GM18868 (cell line): Measurements from ENCODE around the gene LGALS3BP.
"Not testable (repeated sequence)": the region's sequence is repeated elsewhere in the genome, so short reads cannot be mapped to it uniquely, and the experiment has no call there.

Experiments
- ATAC-seq: cut with Tn5 transposase; IDR thresholded peaks from one replicate; pipeline ENCODE4 v1.9.1; 2021; ENCODE audit warnings: mild to moderate bottlenecking, moderate library complexity; ENCODE audit not compliant: unreplicated experiment

Gene LGALS3BP

DNA sequence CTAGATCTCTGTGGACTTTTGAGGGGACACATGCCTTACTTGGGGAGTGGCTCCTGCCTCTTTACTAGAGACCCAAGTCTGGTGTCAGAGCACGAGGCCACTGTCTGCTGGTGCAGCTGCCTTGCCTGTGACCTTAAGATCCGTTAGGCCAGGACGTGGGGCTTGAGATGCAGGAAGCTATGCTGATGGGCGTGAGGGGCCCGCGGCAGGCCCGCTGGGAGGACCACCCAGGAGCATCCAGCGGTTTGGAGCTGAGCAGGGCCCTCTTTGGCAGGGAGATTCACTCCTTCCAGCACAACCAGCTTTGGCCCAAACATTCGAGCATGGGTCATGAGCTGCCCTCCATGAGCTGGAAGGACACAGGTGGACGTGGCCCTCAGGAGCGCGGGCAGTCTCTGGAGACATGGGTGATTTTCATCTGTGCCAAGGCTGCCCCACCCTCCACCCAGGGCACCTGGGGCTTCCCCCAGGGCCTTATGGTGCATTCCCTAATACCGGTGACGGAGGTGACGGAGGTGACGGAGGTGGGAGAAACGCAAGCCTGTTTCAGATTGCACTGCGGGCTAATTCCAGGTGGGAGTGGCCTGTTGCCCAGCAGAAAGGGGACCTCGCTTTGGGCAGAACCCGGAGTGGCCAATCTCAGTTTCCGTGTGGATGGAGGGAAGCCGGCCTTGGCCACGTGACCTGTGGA is 12.7 kb downstream of the LGALS3BP start:
- ATAC-seq, result no peak

DNA sequence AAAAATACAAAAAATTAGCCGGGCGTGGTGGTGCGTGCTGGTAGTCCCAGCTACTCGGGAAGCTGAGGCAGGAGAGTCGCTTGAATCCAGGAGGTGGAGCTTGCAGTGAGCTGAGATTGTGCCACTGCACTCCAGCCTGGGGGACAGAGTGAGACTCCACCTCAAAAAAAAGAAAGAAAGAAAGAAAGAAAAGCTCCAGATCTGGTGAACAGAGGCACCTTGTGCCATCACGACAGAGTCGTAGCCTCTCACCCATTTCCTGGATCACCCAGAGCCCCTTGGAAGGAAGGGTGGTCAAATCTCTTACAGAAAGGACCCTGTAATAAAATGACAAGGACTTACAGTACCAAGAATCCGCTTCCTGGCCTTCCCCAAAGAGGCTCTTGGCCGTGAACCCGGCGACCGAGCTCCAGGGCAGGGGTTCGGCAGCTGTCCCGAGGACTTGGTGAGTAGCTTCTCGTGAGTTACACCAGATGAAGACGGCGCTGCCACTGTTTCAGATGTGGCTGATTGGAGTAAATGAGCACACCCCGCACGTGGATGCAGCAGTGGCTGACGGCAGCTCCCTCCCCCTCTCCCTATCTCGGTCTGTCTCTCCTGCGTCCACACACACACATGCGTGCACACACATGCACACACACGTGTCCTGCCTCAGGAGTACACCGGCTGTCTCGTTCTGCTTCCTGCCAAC is 13.5 kb downstream of the LGALS3BP start:
- ATAC-seq, result no peak

DNA sequence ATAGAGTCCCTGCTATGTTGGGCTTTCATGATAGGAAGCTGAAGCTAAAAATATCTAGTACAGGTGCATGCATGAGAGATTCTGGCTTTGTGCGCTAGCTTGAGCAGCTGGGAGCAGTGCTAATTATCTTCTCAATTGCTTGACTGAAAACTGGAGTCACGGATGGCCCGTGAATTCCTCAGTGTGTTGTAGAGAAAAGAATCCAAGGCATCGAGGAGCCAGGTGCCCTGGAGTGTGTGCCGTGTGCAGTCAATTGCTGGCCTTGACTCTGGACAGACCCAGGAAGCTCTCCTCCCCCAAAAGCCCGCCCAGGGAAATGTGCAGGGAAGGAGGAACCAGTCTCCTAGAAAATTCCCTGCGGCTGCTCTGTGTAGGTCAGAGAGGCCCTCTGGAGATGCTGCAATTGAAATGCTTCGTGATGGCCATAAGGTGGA is 14.2 kb downstream of the LGALS3BP start:
- no peak for ATAC-seq

DNA sequence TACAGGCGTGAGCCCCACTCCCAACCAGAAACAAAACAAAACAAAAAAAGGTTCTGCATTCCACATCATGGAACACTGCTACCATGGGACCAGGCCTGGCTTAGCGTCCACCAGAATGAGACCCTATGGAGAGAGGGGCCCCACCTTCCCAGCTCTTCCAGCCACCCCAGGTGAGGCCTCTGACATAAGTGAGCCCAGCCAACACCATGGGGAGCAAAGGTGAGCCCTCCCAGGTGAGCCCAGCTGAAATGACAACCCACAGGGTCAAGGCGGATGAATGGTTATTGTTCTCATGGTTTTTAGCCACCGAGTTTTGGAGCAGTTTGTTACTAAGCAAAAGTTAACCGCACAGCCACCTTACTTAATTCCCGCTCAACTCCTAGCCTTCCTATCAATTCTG is 16.3 kb downstream of the LGALS3BP start:
- no peak for ATAC-seq

DNA sequence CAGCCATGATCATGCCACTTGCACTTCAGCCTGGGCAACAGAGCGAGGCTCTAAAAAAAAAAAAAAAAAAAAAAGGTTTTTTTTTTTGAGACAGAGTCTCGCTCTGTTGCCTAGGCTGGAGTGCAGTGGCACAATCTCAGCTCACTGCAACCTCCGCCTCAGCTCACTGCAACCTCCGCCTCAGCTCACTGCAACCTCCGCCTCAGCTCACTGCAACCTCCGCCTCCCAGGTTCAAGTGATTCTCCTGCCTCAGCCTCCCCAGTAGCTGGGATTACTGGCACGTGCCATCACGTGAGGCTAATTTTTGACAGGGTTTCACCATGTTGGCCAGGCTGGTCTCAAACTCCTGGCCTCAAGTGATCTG is 16.8 kb downstream of the LGALS3BP start:
- ATAC-seq, result not testable (repeated sequence)

DNA sequence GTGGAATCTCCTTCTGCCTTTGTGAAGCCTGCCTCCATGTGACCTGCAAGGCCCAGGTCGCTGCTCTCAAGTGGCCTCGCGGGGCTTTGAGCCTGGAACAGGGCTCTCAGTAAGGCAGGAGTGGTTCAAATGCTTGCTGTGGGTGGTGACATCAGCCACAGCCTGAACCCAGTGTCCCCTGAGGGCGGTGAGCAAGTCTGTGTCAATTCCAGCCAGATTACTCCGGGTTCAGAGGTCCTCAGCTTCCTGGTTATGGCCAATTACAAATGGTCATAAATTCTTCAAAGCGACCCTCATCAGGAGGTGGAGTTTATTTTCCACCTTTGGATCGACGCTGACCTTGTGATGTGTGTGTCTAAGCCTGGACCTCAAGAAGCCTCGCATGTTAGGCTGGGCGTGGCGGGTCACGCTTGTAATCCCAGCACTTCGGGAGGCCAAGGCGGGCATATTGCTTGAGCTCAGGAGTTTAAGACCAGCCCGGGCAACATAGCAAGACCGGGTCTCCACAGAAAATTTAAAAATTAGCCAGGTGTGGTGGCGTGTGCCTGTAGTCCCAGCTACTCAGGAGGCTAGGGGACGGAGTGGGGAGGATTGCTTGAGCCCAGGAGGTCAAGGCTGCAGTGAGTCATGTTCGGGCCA is 17.3 kb downstream of the LGALS3BP start:
- no peak for ATAC-seq

DNA sequence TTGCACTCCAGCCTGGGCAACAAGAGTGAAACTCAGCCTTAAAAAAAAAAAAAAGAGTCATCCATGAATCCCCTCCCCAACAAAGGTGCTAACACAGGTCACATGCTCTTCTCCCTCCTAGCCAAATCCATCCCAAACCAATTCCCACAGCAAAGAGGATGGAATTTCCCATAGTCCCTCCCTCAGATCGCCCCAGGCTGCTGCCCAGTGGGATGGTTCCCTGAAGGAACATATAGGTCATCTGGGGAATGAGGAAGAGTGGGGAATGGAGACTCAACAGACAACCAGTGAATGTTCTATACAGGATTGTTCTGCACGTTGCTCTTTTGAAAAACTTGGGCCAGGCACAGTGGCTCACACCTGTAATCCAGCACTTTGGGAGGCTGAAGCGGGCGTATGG is 18.2 kb downstream of the LGALS3BP start:
- ATAC-seq, result no peak

DNA sequence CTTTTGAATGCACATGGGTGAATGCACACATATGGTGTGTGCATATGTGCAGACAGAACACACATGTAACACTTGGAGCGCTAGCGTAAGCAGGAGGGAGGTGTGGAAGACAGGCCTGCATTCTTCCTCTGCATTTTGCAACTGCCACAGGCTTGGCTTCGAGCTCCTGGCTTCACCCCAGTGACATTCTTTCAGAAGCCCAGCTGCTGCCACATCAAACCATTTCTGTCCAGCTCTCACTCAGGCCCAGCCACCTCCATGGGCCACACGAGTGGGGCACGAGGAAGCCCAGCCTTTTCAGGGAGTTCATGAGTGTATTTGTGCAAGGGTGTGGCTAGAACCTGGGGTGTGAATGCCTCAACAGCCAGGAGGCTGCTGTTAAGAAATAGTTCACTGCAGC is 18.8 kb downstream of the LGALS3BP start:
- no peak for ATAC-seq

DNA sequence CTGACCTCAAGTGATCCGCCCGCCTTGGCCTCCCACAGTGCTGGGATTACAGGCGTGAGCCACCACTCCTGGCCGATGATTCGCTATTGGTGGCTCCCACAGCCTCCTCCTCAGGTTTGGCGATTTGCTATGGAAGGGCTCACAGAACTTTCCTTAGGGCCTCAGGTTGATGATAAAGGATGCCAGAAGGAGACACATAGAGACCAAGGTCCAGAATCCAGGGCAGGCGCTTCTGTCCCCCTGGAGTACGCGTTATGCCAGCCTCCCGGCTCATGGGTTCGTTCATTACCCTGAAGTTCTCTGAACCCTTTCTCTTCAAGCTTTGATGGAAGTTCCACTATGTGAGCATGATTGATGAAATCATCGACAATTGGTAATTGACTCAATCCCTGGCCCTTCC is 19.9 kb downstream of the LGALS3BP start:
- ATAC-seq, result no peak

DNA sequence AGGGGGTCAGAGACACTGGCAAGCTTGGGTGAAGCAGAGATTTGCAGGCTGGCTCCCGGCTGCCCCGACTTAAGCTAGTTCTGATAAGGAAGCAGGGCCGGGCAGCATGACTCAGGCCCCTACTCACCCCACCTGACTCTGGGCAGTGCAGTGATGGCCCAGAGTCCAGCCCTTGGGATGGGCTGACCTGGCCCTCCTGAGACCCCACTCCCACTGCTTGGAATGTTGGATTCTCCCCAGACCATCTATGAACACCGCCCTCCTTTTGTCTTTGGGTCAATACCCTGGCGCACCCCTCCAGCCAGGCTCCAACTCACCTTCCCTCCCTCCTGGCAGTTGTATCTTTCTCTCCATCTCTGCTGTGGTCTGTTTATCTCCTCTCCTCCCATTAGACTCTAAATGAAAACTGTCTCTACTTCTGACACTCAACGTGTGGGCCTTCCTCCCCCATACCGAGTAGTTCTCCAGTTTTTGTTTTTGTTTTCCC is 21.0 kb downstream of the LGALS3BP start:
- no peak for ATAC-seq

DNA sequence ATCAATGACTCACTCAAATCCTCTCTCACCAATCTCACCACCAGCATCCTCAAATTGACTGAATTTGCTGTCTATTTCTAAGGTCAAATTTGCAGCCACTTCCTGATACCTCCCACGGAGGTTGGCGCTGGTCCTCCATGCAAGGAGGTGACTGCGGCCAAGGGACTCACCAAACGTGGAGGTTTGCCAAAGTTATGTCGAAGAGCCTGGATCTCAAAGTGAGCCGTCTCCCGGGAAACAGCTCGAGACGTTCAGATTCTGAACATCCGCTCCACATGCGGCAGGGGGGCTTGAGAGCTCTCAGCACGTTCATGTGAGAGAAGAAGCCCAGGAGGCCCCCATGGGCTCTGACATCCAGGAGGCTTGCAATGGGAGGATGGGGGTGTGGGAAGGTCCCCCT is 22.6 kb downstream of the LGALS3BP start:
- ATAC-seq, result no peak

DNA sequence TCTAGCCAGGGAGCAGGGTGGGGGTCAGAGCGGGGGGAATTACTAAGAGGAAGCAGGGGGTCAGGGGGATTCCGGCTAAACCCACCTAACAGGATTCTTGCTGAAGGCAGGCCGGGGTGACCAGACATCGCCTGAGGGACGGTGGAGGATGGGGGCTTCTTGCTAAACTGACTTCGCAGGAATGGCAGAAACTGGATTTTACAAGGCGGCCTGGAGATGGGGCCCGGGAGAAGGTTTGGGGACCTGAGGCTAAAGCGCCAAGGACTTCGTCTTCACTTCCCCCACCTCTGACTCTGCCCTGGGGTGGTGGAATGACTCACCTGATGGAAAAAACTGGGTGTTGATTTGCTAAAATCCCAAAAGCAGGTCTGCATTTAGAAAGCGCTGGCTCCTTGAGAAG is 23.5 kb downstream of the LGALS3BP start:
- ATAC-seq, result no peak

DNA sequence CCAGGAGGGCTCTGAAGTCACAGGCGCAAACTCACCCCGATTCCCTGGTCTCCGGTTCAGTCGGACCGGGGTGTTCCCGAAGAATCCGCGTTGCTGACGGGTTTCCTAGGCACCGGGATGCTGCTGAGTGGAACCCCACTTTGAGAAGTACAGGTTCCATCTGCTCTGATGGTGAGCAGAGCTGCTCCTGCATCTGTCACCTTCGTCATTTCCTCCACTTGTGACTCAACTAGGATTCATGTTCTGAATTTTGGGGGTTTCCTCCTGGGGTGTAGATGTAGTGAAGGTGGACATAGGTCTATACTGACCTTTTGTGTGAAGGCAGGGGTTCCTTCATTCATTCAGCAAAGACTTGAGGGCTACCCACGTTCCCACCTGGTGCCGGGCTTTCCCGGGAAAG is 25.0 kb downstream of the LGALS3BP start:
- ATAC-seq, result no peak

DNA sequence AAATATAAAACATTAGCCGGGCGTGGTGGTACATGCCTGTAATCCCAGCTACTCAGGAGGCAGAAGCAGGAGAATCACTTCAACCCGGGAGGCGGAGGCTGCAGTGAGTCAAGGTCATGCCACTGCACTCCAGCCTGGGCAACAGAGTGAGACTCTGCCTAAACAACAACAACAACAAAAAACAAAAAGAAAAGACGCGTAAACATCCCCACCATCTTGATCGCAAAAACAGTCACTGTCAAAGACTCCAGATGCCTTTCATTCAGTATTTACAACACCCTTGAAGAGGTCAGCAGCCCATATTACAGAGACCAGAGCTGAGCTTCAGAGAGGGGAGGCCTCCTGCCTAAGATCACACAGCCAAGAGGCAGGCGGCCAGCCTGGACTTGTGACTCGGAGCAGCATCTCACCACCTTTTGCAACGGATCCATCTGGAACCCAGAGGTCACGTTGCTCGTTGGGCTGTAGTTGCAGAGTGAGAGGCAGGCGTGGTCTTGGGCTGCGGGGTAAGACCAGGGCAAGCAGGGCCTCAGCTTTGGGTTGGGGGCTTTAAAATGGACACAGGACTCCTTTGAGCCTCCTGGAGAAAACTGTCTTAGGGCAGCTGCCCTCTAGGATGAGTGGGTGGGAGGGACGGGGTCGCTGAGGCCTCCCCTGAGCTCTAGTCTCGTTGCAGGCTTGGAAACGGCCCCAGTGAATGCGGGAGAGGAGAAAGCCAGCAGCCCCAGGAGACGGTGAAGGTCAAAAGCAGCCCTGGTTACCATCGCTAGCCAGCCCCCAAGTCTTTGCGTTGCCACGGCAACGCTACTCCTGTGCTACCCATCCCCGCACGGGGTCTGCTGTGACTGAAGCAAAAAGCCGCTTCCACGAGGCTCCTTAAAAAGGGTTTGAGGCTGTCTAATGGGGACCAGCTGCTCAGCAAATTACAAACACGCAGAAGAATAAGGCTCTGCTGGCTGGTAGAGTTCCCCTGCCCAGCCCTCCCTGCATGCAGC is 26.1 kb downstream of the LGALS3BP start:
- no peak for ATAC-seq

DNA sequence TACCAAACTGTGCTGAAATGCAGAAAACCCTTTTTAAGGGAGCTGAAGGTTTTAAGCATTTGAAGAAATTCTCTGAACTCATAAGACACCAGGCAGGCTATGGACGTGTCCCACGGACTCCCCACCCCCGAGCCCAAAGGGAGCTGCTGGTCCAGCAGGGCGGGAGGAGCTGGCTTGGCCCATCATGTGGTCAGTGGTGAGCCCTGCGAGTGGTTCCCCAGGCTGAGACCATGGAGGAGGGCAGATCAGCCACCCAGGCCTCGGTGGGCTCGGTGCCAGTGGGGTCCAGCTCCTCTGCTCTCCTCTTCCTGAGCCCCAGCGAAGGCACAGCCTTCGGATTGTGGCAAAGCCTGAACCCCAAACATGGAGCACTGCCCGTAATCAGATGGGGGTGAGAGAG is 27.0 kb downstream of the LGALS3BP start:
- ATAC-seq, result no peak

DNA sequence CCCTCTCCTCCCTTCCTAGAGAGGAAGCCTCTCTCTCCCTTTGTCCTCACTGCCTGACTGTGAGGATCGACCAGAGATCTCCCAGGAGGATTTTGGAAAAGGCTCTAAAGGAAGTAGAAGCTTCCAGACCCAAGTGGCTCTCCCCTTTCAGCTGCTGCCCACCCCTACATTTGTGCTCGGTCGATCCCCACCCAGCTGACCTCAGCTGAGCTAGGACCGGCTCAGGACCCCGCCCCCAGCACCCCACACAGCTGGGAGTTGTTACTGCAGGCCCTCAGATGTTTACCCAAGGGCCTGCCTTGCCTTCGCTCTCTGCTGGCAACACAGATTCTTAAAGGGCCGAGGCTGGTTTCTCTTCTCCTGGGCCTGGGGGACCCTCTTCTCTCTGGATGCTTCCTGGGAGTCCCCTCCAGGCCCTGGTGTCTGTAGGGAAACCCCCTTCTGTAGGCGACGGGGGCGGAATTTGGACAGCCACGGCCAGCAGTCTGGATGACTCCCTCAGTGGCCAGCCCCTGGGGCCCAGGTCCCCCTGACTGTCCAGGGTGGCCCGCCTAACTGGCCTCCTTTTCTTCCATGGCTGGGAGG is 27.7 kb downstream of the LGALS3BP start:
- no peak for ATAC-seq

DNA sequence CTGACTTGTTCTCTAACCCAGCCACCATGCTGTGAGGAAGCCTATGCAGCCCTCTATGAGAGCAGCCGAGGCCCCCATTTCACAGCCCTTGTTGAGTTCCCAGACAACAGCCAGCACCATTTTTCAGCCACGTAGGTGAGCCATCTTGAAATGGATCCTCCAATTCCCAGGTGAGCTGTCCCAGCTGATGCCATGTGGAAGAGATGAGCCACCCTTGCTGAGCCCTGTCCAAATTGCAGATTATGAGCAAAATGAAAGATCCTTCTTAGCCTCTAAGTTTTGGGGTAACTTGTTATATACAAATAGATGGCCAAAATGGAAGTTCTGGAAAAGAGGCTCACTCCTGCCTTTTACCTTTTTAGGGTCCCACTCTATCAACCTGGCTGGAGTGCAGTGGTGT is 28.9 kb downstream of the LGALS3BP start:
- no peak for ATAC-seq

DNA sequence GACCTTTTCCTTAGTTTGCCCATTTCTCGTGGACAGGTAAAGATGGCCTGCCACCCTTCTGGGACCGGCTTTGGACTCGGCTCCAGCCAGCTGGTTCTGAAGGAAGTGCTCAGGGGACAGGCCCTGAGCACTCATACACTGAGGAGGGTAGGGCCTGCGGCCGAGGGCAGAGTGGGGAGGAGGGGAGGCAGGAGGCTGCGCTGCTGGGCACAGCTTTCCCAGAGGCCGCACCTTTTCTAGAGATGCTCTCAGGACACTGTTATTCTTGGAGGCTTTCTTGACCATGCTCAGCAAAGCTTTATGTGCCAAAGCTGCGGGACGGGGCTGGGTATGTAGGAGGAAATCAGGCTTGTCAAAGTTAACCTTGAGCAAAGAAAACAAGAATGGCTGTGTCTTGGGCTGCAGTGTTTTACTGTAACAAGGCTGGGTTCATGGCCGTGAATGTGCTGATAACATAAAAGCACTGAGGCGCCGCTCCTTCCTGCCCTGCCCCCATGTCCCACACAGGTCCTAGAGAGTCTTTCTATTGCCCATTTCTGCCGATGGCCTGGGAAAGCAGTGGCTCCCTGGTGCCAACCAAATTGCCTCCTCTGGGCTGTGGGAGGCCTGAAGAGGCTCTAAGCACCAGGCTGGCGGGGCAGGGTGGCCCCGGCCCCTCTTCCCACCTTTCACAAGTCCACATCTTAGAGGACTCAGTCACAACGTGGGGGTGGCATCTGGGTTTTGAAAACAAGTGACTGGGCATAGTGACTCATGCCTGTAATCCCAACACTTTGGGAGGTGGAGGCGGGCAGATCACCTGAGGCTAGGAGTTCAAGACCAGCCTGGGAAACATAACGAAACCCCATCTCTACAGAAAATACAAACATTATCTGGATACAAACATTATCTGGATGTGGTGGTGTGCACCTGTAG is 32.2 kb downstream of the LGALS3BP start:
- no peak for ATAC-seq

DNA sequence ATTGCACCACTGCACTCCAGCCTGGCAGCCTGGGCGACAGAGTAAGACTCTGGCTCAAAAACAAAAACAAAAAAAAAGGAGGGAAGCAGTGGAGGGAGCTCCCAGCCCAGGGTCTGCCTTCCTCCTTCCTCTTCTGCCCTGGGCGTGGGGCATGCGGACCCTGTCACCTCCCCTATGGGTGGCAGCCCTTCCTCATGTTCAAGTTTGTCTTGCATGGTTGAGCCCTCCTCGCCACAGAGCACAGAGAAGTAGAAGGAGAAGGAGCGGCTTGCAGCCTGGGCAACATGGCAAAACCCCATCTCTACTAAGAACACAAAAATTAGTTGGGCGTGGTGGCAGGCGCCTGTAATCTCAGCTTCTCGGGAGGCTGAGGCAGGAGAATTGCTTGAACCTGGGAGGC is 33.1 kb downstream of the LGALS3BP start:
- ATAC-seq, result no peak

DNA sequence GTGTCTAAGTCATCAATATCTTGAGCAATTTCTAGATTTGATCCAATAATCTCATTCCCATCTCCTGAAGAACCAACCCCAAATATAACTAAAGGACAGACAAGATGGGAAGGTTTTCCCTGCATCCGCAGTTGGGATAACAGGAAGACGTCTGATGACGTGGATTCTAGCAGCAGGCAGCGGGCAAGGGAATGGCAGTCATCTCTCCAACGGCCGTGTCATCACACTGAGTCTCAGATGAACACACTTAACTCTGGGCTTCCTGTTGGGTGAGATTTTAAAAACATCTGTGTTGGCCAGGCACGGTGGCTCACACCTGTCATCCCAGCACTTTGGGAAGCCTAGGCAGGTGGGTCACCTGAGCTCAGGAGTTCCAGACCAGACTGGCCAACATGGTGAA is 33.6 kb downstream of the LGALS3BP start:
- no peak for ATAC-seq
